HG02763 (cell line): Measurements from ENCODE around the gene STK11.
"Not testable (repeated sequence)": the region's sequence is repeated elsewhere in the genome, so short reads cannot be mapped to it uniquely, and the experiment has no call there.

ENCODE experiments used
- ATAC-seq: cut with Tn5 transposase; IDR thresholded peaks from one replicate; pipeline ENCODE4 v1.9.1; 2021; ENCODE audit warnings: mild to moderate bottlenecking, moderate library complexity; ENCODE audit not compliant: unreplicated experiment

Gene STK11

GRCh38 chr19:1168572-1169410 is 36.8 kb upstream of the STK11 start:
- no peak for ATAC-seq

GRCh38 chr19:1169411-1169791 is 36.2 kb upstream of the STK11 start:
- no peak for ATAC-seq

- no peak for ATAC-seq
Measured at GRCh38 chr19:1169921-1170885, 35.4 kb upstream of the STK11 start.

- ATAC-seq = no peak
Measured at GRCh38 chr19:1170938-1171754, 34.4 kb upstream of the STK11 start.

GRCh38 chr19:1171755-1172352 is 33.7 kb upstream of the STK11 start:
- no peak for ATAC-seq

- no peak for ATAC-seq
Measured at GRCh38 chr19:1172353-1173158, 33.0 kb upstream of the STK11 start.

- ATAC-seq = no peak
Measured at GRCh38 chr19:1173159-1173844, 32.3 kb upstream of the STK11 start.

- no peak for ATAC-seq
Measured at GRCh38 chr19:1173845-1174809, 31.5 kb upstream of the STK11 start, which contains the start of gene SBNO2. SBNO2 (minus strand) TSS chr19:1174268; CDS start chr19:1154276, 19,992 bp downstream.

GRCh38 chr19:1177322-1178114 is 28.1 kb upstream of the STK11 start:
- ATAC-seq = no peak

- ATAC-seq = no peak
Measured at GRCh38 chr19:1181606-1182005, 24.0 kb upstream of the STK11 start.

GRCh38 chr19:1182068-1182467 is 23.5 kb upstream of the STK11 start:
- no peak for ATAC-seq

- ATAC-seq = no peak
Measured at GRCh38 chr19:1182727-1183126, 22.9 kb upstream of the STK11 start.

- no peak for ATAC-seq
Measured at GRCh38 chr19:1183543-1184172, 21.9 kb upstream of the STK11 start.

GRCh38 chr19:1189419-1189818 is 16.2 kb upstream of the STK11 start:
- no peak for ATAC-seq

- no peak for ATAC-seq
Measured at GRCh38 chr19:1199531-1199930, 6.0 kb upstream of the STK11 start.

- not testable (repeated sequence) for ATAC-seq
Measured at GRCh38 chr19:1200614-1201013, 5.0 kb upstream of the STK11 start.
